IMR-90 (cell line): ENCODE data around the gene ITPRIP. TPM values are rescaled to one million over a fixed set of nuclear protein-coding genes. Genes with fewer than 3 reads are reported as not detected.

Experiments used
- ATAC-seq: fragments of 200-7000 bp; cut with Tn5 transposase; 2 replicates; pipeline ENCODE4 v1.9.1; 2020; ENCODE audit warnings: low read depth, mild to moderate bottlenecking, moderate library complexity
- BruUV-seq: library from RNA; stranded (reverse); fragments of 400-500 nt; replicated peaks from 2 replicates; lab custom pipeline; 2021; lab: Mats Ljungman, UMichigan
- CTCF ChIA-PET: fragments of 300-600 bp; formaldehyde crosslinking; extraction: SDS; loops from one replicate; lab custom pipeline; 2021; ENCODE audit warnings: antibody characterized with exemption; lab: Yijun Ruan, JAX
- POLR2A ChIA-PET: fragments of 300-600 bp; sonication (Branson Sonifier 250); formaldehyde crosslinking; loops from one replicate; lab custom pipeline; 2022; ENCODE audit warnings: antibody characterized with exemption; ENCODE audit not compliant: unreplicated experiment; lab: Charles Lee
- DNase-seq: peaks from one replicate; pipeline ENCODE4 v3.0.0; 2013
- H2AFZ ChIP-seq: replicated peaks from 2 replicates; pipeline ENCODE3; 2013; ENCODE audit warnings: low read length, mild to moderate bottlenecking; ENCODE audit not compliant: poor library complexity
- H2AK5ac ChIP-seq: 2 replicates; pipeline ENCODE4 v1.6.1; 2013; ENCODE audit warnings: low read depth, low read length, inconsistent platforms
- H2AK9ac ChIP-seq: replicated peaks from 2 replicates; pipeline ENCODE3; 2013; ENCODE audit warnings: mild to moderate bottlenecking, low read depth, low read length, moderate library complexity; ENCODE audit not compliant: poor library complexity
- H2BK120ac ChIP-seq: 2 replicates; pipeline ENCODE4 v1.6.1; 2013; ENCODE audit warnings: low read depth, low read length, inconsistent platforms
- H2BK15ac ChIP-seq: 3 replicates; pipeline ENCODE4 v1.6.1; 2013; ENCODE audit warnings: low read depth, low read length, inconsistent platforms
- H2BK20ac ChIP-seq: 2 replicates; pipeline ENCODE4 v1.6.1; 2013; ENCODE audit warnings: low read depth, mild to moderate bottlenecking, inconsistent platforms, low read length, moderate library complexity
- H2BK5ac ChIP-seq: 2 replicates; pipeline ENCODE4 v1.6.1; 2013; ENCODE audit warnings: mild to moderate bottlenecking, low read depth, low read length, inconsistent platforms; ENCODE audit not compliant: poor library complexity, severe bottlenecking
- H3K14ac ChIP-seq: replicated peaks from 2 replicates; pipeline ENCODE4 v1.6.1; 2013; ENCODE audit warnings: low read depth, low read length, inconsistent platforms
- H3K18ac ChIP-seq: 2 replicates; pipeline ENCODE4 v1.6.1; 2013; ENCODE audit warnings: low read depth, low read length, control low read depth
- H3K23ac ChIP-seq: 2 replicates; pipeline ENCODE4 v1.6.1; 2013; ENCODE audit warnings: low read depth, low read length, inconsistent platforms
- H3K27ac ChIP-seq: 2 replicates; pipeline ENCODE4 v1.5.1; 2013; ENCODE audit warnings: mild to moderate bottlenecking, control low read depth, low read length; ENCODE audit not compliant: insufficient read depth
- H3K27me3 ChIP-seq: 2 replicates; pipeline ENCODE4 v1.6.1; 2013; ENCODE audit warnings: low read length; ENCODE audit not compliant: control insufficient read depth, insufficient read depth
- H3K36me3 ChIP-seq: 2 replicates; pipeline ENCODE4 v1.6.1; 2013; ENCODE audit warnings: low read length, mixed read lengths; ENCODE audit not compliant: control insufficient read depth, insufficient read depth
- H3K4ac ChIP-seq: 2 replicates; pipeline ENCODE4 v1.6.1; 2013; ENCODE audit warnings: low read depth, low read length, inconsistent platforms
- H3K4me1 ChIP-seq: 2 replicates; pipeline ENCODE4 v1.6.1; 2013; ENCODE audit warnings: low read length, mixed read lengths; ENCODE audit not compliant: control insufficient read depth, insufficient read depth
- H3K4me2 ChIP-seq: 2 replicates; pipeline ENCODE4 v1.6.1; 2013; ENCODE audit warnings: low read depth, mild to moderate bottlenecking, control low read depth, low read length, moderate library complexity
- H3K4me3 ChIP-seq: 2 replicates; pipeline ENCODE4 v1.5.1; 2013; ENCODE audit warnings: low read depth, mild to moderate bottlenecking, control low read depth, low read length, moderate library complexity; ENCODE audit not compliant: insufficient read depth
- H3K56ac ChIP-seq: 2 replicates; pipeline ENCODE4 v1.6.1; 2013; ENCODE audit warnings: low read length, inconsistent platforms; ENCODE audit not compliant: insufficient read depth; ENCODE audit errors: extremely low read depth
- H3K79me1 ChIP-seq, 2 experiments: 2 replicates each; pipeline ENCODE4 v1.6.1; 2013; ENCODE audit warnings: low read length in 2 of 2, inconsistent platforms in 1 of 2, low read depth in 1 of 2
- H3K9ac ChIP-seq: 2 replicates; pipeline ENCODE4 v1.6.1; 2013; ENCODE audit warnings: low read depth, low read length, control low read depth
- H3K9me1 ChIP-seq: 2 replicates; pipeline ENCODE4 v1.6.1; 2013; ENCODE audit warnings: low read length, inconsistent platforms; ENCODE audit not compliant: insufficient read depth
- H3K9me3 ChIP-seq: 2 replicates; pipeline ENCODE4 v1.6.1; 2013; ENCODE audit warnings: low read length; ENCODE audit not compliant: control insufficient read depth, insufficient read depth
- H4K20me1 ChIP-seq: 2 replicates; pipeline ENCODE4 v1.6.1; 2013; ENCODE audit warnings: low read length, inconsistent platforms; ENCODE audit not compliant: insufficient read depth
- H4K5ac ChIP-seq: 2 replicates; pipeline ENCODE4 v1.6.1; 2013; ENCODE audit warnings: mild to moderate bottlenecking, low read depth, low read length, control low read depth
- H4K8ac ChIP-seq, 2 experiments: 2 replicates each; pipeline ENCODE4 v1.6.1; 2013; ENCODE audit warnings: low read depth in 2 of 2, low read length in 2 of 2, control low read depth in 1 of 2, inconsistent platforms in 1 of 2
- H4K91ac ChIP-seq: 2 replicates; pipeline ENCODE4 v1.6.1; 2013; ENCODE audit warnings: low read depth, low read length, inconsistent platforms; ENCODE audit not compliant: insufficient read depth
- CEBPB ChIP-seq: IDR thresholded peaks from 2 replicates; pipeline ENCODE4 v1.6.1; 2012; ENCODE audit warnings: low read depth, low read length, improper control_type of control experiment
- CHD1 ChIP-seq: IDR thresholded peaks from 2 replicates; pipeline ENCODE4 v1.6.1; 2012; ENCODE audit warnings: low read depth, low read length, improper control_type of control experiment
- CTCF ChIP-seq: conservative IDR thresholded peaks from 2 replicates; pipeline ENCODE4 v1.5.1; 2012; ENCODE audit warnings: mild to moderate bottlenecking, low read depth, low read length, improper control_type of control experiment
- FOS ChIP-seq: fragments of 150-350 bp; IDR thresholded peaks from 2 replicates; pipeline ENCODE4 v1.6.1; 2016; ENCODE audit warnings: low read depth, low read length
- MAZ ChIP-seq: IDR thresholded peaks from 2 replicates; pipeline ENCODE4 v1.6.1; 2012; ENCODE audit warnings: low read depth, mild to moderate bottlenecking, low read length, improper control_type of control experiment, moderate library complexity, borderline replicate concordance
- MXI1 ChIP-seq: IDR thresholded peaks from 2 replicates; pipeline ENCODE4 v1.6.1; 2012; ENCODE audit warnings: low read depth, mild to moderate bottlenecking, low read length, moderate library complexity, borderline replicate concordance
- NFE2L2 ChIP-seq: fragments of 150-350 bp; IDR thresholded peaks from 2 replicates; pipeline ENCODE4 v1.6.1; 2016; ENCODE audit warnings: low read depth, mild to moderate bottlenecking, low read length
- RAD21 ChIP-seq: IDR thresholded peaks from 2 replicates; pipeline ENCODE4 v1.6.1; 2012; ENCODE audit warnings: low read length, improper control_type of control experiment
- RCOR1 ChIP-seq: IDR thresholded peaks from 2 replicates; pipeline ENCODE4 v1.6.1; 2012; ENCODE audit warnings: mild to moderate bottlenecking, low read length, improper control_type of control experiment; ENCODE audit not compliant: insufficient replicate concordance
- RFX5 ChIP-seq: IDR thresholded peaks from 2 replicates; pipeline ENCODE4 v1.8.0; 2012; ENCODE audit warnings: low read depth, mild to moderate bottlenecking, low read length, moderate library complexity
- SMC3 ChIP-seq: fragments of 150-350 bp; IDR thresholded peaks from 2 replicates; pipeline ENCODE4 v1.6.1; 2016; ENCODE audit warnings: low read depth, mild to moderate bottlenecking, antibody characterized with exemption, low read length, moderate library complexity
- WGBS, 2 experiments: methylation state at CpG; one replicate each; pipeline versions ENCODE4 v1.1.5 to v1.1.7; 2013; ENCODE audit warnings: missing lambda C conversion rate in 2 of 2; ENCODE audit not compliant: insufficient read length in 1 of 2; ENCODE audit errors: extremely low coverage in 2 of 2; 5-methylcytosine and 5-hydroxymethylcytosine counted together
- dilution Hi-C: fragments of 300-500 bp; cut with HindIII; formaldehyde crosslinking; loops from one replicate; pipeline ENCODE4 v1.14.3; 2018; ENCODE audit warnings: low sequenced_read_pairs; ENCODE audit not compliant: unreplicated experiment
- in situ Hi-C: fragments of 300-500 bp; cut with MboI; formaldehyde crosslinking; loops from 3 replicates; pipeline ENCODE4 v1.14.3; 2019; ENCODE audit warnings: low sequenced_read_pairs, inconsistent platforms, mixed read lengths
- intact Hi-C: fragments of 100-400 bp; cut with micrococcal nuclease; formaldehyde crosslinking; loops from 2 replicates; pipeline ENCODE4 v1.10.0; 2022
- polyA plus RNA-seq, 3 experiments: library from polyadenylated mRNA; depleted of rRNA; stranded (reverse); fragments of >200 nt; gene quantifications; 2 replicates each; pipeline ENCODE4 v1.2.3, GENCODE V29; 2012; ENCODE audit warnings: low replicate concordance in 1 of 3
- total RNA-seq: library from RNA; depleted of rRNA; stranded (reverse); fragments of >200 nt; gene quantifications from 2 replicates; pipeline ENCODE4 v1.2.3, GENCODE V29; 2012
- TF ChIP-seq, protein P1 (sequence below): fragments of 150-350 bp; IDR thresholded peaks from 2 replicates; pipeline ENCODE4 v1.6.1; 2017; ENCODE audit warnings: mild to moderate bottlenecking, antibody characterized with exemption, low read length, low read depth

The ITPRIP gene
- total and polyA plus RNA-seq, 2 of the 4 experiments (the other 2 are of a cell fraction) = 7.5 to 31.9 TPM

- intact Hi-C loops (no loop called here), in situ Hi-C loops (no loop called here)
- TF ChIP-seq, protein P1, sequence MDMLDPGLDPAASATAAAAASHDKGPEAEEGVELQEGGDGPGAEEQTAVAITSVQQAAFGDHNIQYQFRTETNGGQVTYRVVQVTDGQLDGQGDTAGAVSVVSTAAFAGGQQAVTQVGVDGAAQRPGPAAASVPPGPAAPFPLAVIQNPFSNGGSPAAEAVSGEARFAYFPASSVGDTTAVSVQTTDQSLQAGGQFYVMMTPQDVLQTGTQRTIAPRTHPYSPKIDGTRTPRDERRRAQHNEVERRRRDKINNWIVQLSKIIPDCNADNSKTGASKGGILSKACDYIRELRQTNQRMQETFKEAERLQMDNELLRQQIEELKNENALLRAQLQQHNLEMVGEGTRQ = no peak
- TF ChIP-seq CTCF (no peak), FOS (peak; percentile 11; the same call in 1 of the 2 replicates), CEBPB (no peak), MXI1 (no peak), CHD1 (peak; percentile 54; the same call in 1 of the 2 replicates), MAZ (no peak), RCOR1 (no peak), SMC3 (no peak), RAD21 (no peak), NFE2L2 (no peak), RFX5 (no peak)
These were observed 39.0 kb downstream of the ITPRIP start for GRCh38 chr10:104299031-104299904.

More at GRCh38 chr10:104299031-104299904, 39.0 kb downstream of the ITPRIP start:
- peak overlapping the region; percentile 91 for H3K23ac ChIP-seq
- H3K14ac ChIP-seq = peak overlapping the region; percentile 93
- H3K18ac ChIP-seq = peak overlapping the region; percentile 78
- ATAC-seq = peak; percentile 40
- peak; percentile 94 for DNase-seq
- H3K79me1 ChIP-seq = peaks cover 0 to 19% of the 10 kb centered on the region in 2 experiments; a peak in 2 of 4 replicates
- peak overlapping the region; percentile 48 to 88 for H4K8ac ChIP-seq
- H2AK5ac ChIP-seq = peak overlapping the region; percentile 94
- peak overlapping the region; percentile 68; the same call in 2 of the 3 replicates for H2BK15ac ChIP-seq
- peak overlapping the region; percentile 13; the same call in 1 of the 2 replicates for H3K4me3 ChIP-seq
- H3K4me2 ChIP-seq = peak overlapping the region; percentile 75
- peak overlapping the region; percentile 95 for H3K4ac ChIP-seq
- H2BK20ac ChIP-seq = peak overlapping the region; percentile 92
- peak overlapping the region; percentile 95 for H2BK5ac ChIP-seq
- dilution Hi-C loops = no loop called here
- peaks cover 9% of the 10 kb centered on the region for H4K20me1 ChIP-seq
- ChIA-PET CTCF (interaction anchor here (0.6 to 3.0 kb wide), 7 partner anchors 10 to 96 kb away, joined by 3 to 14 read pairs (median 5); no protein-coding TSS in a partner anchor), POLR2A (interaction anchor here (0.6 kb wide), 1 partner anchor 39 kb away, joined by 3 read pairs; no protein-coding TSS in a partner anchor)
- peak overlapping the region; percentile 76 for H2AFZ ChIP-seq
- whole genome bisulfite sequencing, 2 experiments = 53% methylated on average over 3 of the region's 13 CpGs; no CpG with 5 or more reads in 1 of the 2 experiments
- H3K27me3 ChIP-seq = no peaks in the 10 kb centered on the region
- H3K56ac ChIP-seq = peak overlapping the region; percentile 81
- H3K9me1 ChIP-seq = 0 out of 2 replicates have a peak, but pooled peaks cover 25% of the 10 kb centered on the region
- H3K9me3 ChIP-seq = no peaks in the 10 kb centered on the region
- H3K36me3 ChIP-seq = no peaks in the 10 kb centered on the region
- peak overlapping the region; percentile 80 for H4K91ac ChIP-seq
- H2BK120ac ChIP-seq = peak overlapping the region; percentile 97
- H3K4me1 ChIP-seq = peaks cover 30% of the 10 kb centered on the region
- H3K27ac ChIP-seq = peak overlapping the region; percentile 84
- TSS peak; percentile 79 for BruUV-seq
- peak overlapping the region; percentile 77 for H4K5ac ChIP-seq
- peak overlapping the region; percentile 45 for H2AK9ac ChIP-seq
- H3K9ac ChIP-seq = peak overlapping the region; percentile 56
